ENCODE measurements around the gene SCN1A. TPM values are rescaled to one million over a fixed set of nuclear protein-coding genes. Genes with fewer than 3 reads are reported as not detected.
"Not testable (repeated sequence)": the region's sequence is repeated elsewhere in the genome, so short reads cannot be mapped to it uniquely, and the experiment has no call there.

The SCN1A gene
- total RNA-seq, 1 donor from 2014 or later, result not detected

- DNase-seq (ENCODE audit: low read depth in 2 of 2), result no peak
Measured at GRCh38 chr2:166135152-166135848, 7.5 kb upstream of the SCN1A start.

GRCh38 chr2:166134252-166135151 lies 6.7 kb upstream of the SCN1A start:
- no peak for DNase-seq (ENCODE audit: low read depth in 2 of 2)

- no peak for DNase-seq (ENCODE audit: low read depth in 2 of 2)
Measured at GRCh38 chr2:166133653-166134052, 5.8 kb upstream of the SCN1A start.

GRCh38 chr2:166128156-166128505 lies 311 bp upstream of the SCN1A start:
- DNase-seq (ENCODE audit: low read depth in 2 of 2), result no peak

GRCh38 chr2:166126007-166126639 lies 1.7 kb downstream of the SCN1A start:
- DNase-seq (ENCODE audit: low read depth in 2 of 2), result no peak

- no peak for DNase-seq (ENCODE audit: low read depth in 2 of 2)
Measured at GRCh38 chr2:166125557-166125956, 2.3 kb downstream of the SCN1A start.

- no peak for DNase-seq (ENCODE audit: low read depth in 2 of 2)
Measured at GRCh38 chr2:166118180-166118579, 9.6 kb downstream of the SCN1A start.

- DNase-seq (ENCODE audit: low read depth in 2 of 2), result no peak
Measured at GRCh38 chr2:166117491-166117890, 10.3 kb downstream of the SCN1A start.

GRCh38 chr2:166115589-166115988 lies 12.2 kb downstream of the SCN1A start:
- no peak for DNase-seq (ENCODE audit: low read depth in 2 of 2)

- DNase-seq (ENCODE audit: low read depth in 2 of 2), result no peak
Measured at GRCh38 chr2:166112193-166112605, 15.6 kb downstream of the SCN1A start.

GRCh38 chr2:166106431-166107015 lies 21.3 kb downstream of the SCN1A start:
- DNase-seq (ENCODE audit: low read depth in 2 of 2), result peak; percentile 64 to 70

- DNase-seq (ENCODE audit: low read depth in 2 of 2), result peak in 1 of 2 donors; percentile 25
Measured at GRCh38 chr2:166104773-166105172, 23.0 kb downstream of the SCN1A start.

- no peak for DNase-seq (ENCODE audit: low read depth in 2 of 2)
Measured at GRCh38 chr2:166104084-166104483, 23.7 kb downstream of the SCN1A start.

- DNase-seq (ENCODE audit: low read depth in 2 of 2), result not testable (repeated sequence)
Measured at GRCh38 chr2:166103277-166103676, 24.5 kb downstream of the SCN1A start.

- DNase-seq (ENCODE audit: low read depth in 2 of 2), result no peak
Measured at GRCh38 chr2:166094325-166094724, 33.5 kb downstream of the SCN1A start.

GRCh38 chr2:166092889-166093288 lies 34.9 kb downstream of the SCN1A start:
- DNase-seq (ENCODE audit: low read depth in 2 of 2), result peak; percentile 90 to 92

- DNase-seq (ENCODE audit: low read depth in 2 of 2), result peak in 1 of 2 donors; percentile 43
Measured at GRCh38 chr2:166091439-166091838, 36.4 kb downstream of the SCN1A start.

- peak; percentile 39 to 77 for DNase-seq (ENCODE audit: low read depth in 2 of 2)
Measured at GRCh38 chr2:166090908-166091307, 36.9 kb downstream of the SCN1A start.

GRCh38 chr2:166090346-166090745 lies 37.5 kb downstream of the SCN1A start:
- DNase-seq (ENCODE audit: low read depth in 2 of 2), result no peak

- DNase-seq (ENCODE audit: low read depth in 2 of 2), result peak; percentile 98 to 99
Measured at GRCh38 chr2:166088634-166089033, 39.2 kb downstream of the SCN1A start.

GRCh38 chr2:166084301-166084700 lies 43.5 kb downstream of the SCN1A start:
- DNase-seq (ENCODE audit: low read depth in 2 of 2), result peak; percentile 14 to 27

GRCh38 chr2:166082736-166083135 lies 45.1 kb downstream of the SCN1A start:
- DNase-seq (ENCODE audit: low read depth in 2 of 2), result no peak

All from lung microvascular endothelial cell (primary cell).